A549 (cell line): Measurements from ENCODE around the gene SLC18A3.

ENCODE experiments used
- CBX2 ChIP-seq: fragments of 200-600 bp; sonication (generic); IDR thresholded peaks from 2 replicates; pipeline ENCODE4 v1.6.1; 2016; ENCODE audit warnings: low read depth, mild to moderate bottlenecking, borderline replicate concordance
- CTCF ChIP-seq: fragments of >200 bp; sonication (Bioruptor Twin); formaldehyde crosslinking; IDR thresholded peaks from 3 replicates; pipeline ENCODE4 v1.5.1; 2016
- FOSL2 ChIP-seq, 2 experiments: fragments of 450-650 bp in 1 of 2; fragments of >200 bp in 1 of 2; sonication (Bioruptor Twin) in 1 of 2; formaldehyde crosslinking; IDR thresholded peaks; 2 replicates each; pipeline versions ENCODE4 v1.5.0 to v1.6.1; 2016 to 2020; ENCODE audit warnings: mild to moderate bottlenecking in 1 of 2, moderate library complexity in 1 of 2
- HES2 ChIP-seq: fragments of >200 bp; sonication (Bioruptor Twin); formaldehyde crosslinking; IDR thresholded peaks from 2 replicates; pipeline ENCODE4 v1.6.1; 2016
- HMGXB4 ChIP-seq: fragments of 250-450 bp; sonication (Bioruptor Pico); IDR thresholded peaks from 2 replicates; pipeline ENCODE4 v1.5.0; 2021; ENCODE audit warnings: mild to moderate bottlenecking, moderate library complexity, borderline replicate concordance
- KDM5A ChIP-seq: fragments of 200-600 bp; sonication (generic); IDR thresholded peaks from 2 replicates; pipeline ENCODE4 v1.6.1; 2016; ENCODE audit warnings: antibody characterized with exemption, mild to moderate bottlenecking
- PHF8 ChIP-seq: fragments of 200-600 bp; sonication (generic); IDR thresholded peaks from 2 replicates; pipeline ENCODE4 v1.6.1; 2016; ENCODE audit warnings: low read depth, mild to moderate bottlenecking, antibody characterized with exemption, moderate library complexity, borderline replicate concordance
- POLR2A ChIP-seq: IDR thresholded peaks from 2 replicates; pipeline ENCODE4 v1.6.1; 2012; ENCODE audit warnings: mild to moderate bottlenecking, low read length
- RAD21 ChIP-seq, 2 experiments: fragments of >200 bp in 1 of 2; sonication (Bioruptor Twin) in 1 of 2; formaldehyde crosslinking in 1 of 2; IDR thresholded peaks in 1 of 2; conservative IDR thresholded peaks in 1 of 2; 2 replicates in 1 of 2; 3 replicates in 1 of 2; pipeline ENCODE4 v1.6.1; 2012 to 2018; ENCODE audit warnings: inconsistent platforms in 1 of 2
- RNF2 ChIP-seq: fragments of 200-600 bp; sonication (generic); IDR thresholded peaks from 2 replicates; pipeline ENCODE4 v1.6.1; 2016; ENCODE audit warnings: low read depth, mild to moderate bottlenecking, antibody characterized with exemption, moderate library complexity, borderline replicate concordance
- SMC3 ChIP-seq: fragments of >200 bp; sonication (Bioruptor Twin); formaldehyde crosslinking; IDR thresholded peaks from 3 replicates; pipeline ENCODE4 v1.6.1; 2018; ENCODE audit warnings: inconsistent platforms
- TP53 ChIP-seq: fragments of 250-450 bp; sonication (Bioruptor Pico); IDR thresholded peaks from 2 replicates; pipeline ENCODE4 v1.5.0; 2021; ENCODE audit warnings: mild to moderate bottlenecking, moderate library complexity
- ZNF302 ChIP-seq: fragments of 250-450 bp; sonication (Bioruptor Pico); IDR thresholded peaks from 2 replicates; pipeline ENCODE4 v1.9.0; 2021; ENCODE audit warnings: inconsistent platforms, mild to moderate bottlenecking, moderate library complexity

GRCh38 chr10:49629431-49629881 lies 19.3 kb downstream of the SLC18A3 start:
- TF ChIP-seq POLR2A (no peak), CTCF (no peak), HMGXB4 (no peak), RAD21 (conservative IDR thresholded peaks at IDR 0.05 in 1 of 2, IDR thresholded peaks at IDR 0.05 in 1 of 2) (no peak), RNF2 (no peak), ZNF302 (CRISPR knock-in tag) (no peak), KDM5A (no peak), HES2 (no peak), TP53 (no peak), SMC3 (no peak), PHF8 (no peak), FOSL2 (IDR thresholded peaks at IDR 0.05) (no peak), FOSL2 (CRISPR knock-in tag; IDR thresholded peaks at IDR 0.05) (no peak), CBX2 (no peak)
